ENCODE measurements around the gene SYT9. TPM values are rescaled to one million over a fixed set of nuclear protein-coding genes. Genes with fewer than 3 reads are reported as not detected.

The SYT9 gene
- total and polyA plus RNA-seq, 2 of the 4 experiments (the other 2 are of a cell fraction) = not detected

- Histone ChIP-seq H2BK20ac (ENCODE audit: low read depth, low read length) (no peak overlapping the region), H3K9me3 (ENCODE audit: control insufficient read depth, insufficient read depth, low read length) (no peaks in the 10 kb centered on the region), H2AK5ac (ENCODE audit: low read depth, low read length) (no peak overlapping the region), H3K4ac (ENCODE audit: low read depth, low read length) (no peak overlapping the region), H3K9me1 (ENCODE audit: insufficient read depth, low read length) (no peaks in the 10 kb centered on the region), H4K91ac (ENCODE audit: insufficient read depth, low read depth, low read length) (no peak overlapping the region), H3K18ac (ENCODE audit: low read depth, low read length) (no peak overlapping the region), H2AFZ (replicated peaks; ENCODE audit: low read length, poor library complexity) (no peak overlapping the region), H2BK15ac (ENCODE audit: low read depth, low read length) (no peak overlapping the region), H2AK9ac (replicated peaks; ENCODE audit: low read depth, low read length, poor library complexity) (no peak overlapping the region), H3K14ac (replicated peaks; ENCODE audit: low read depth, low read length) (no peak overlapping the region), H3K23ac (ENCODE audit: low read depth, low read length) (no peak overlapping the region), H3K4me2 (ENCODE audit: low read depth, low read length) (no peak overlapping the region), H3K4me1 (ENCODE audit: control insufficient read depth, insufficient read depth, low read length) (no peaks in the 10 kb centered on the region), H3K4me3 (ENCODE audit: insufficient read depth, low read depth, low read length) (no peak overlapping the region), H2BK5ac (ENCODE audit: low read depth, low read length, poor library complexity, severe bottlenecking) (no peak overlapping the region), H4K5ac (ENCODE audit: low read depth, low read length) (no peak overlapping the region), H3K27ac (ENCODE audit: insufficient read depth, low read length) (no peak overlapping the region), H3K9ac (ENCODE audit: low read depth, low read length) (no peak overlapping the region), H3K79me1 (ENCODE audit: low read depth in 1 of 2, low read length in 2 of 2) (no peaks in the 10 kb centered on the region), H3K27me3 (ENCODE audit: control insufficient read depth, insufficient read depth, low read length) (no peaks in the 10 kb centered on the region), H4K20me1 (ENCODE audit: insufficient read depth, low read length) (no peaks in the 10 kb centered on the region), H3K56ac (ENCODE audit: extremely low read depth, insufficient read depth, low read length) (no peak overlapping the region), H3K36me3 (ENCODE audit: control insufficient read depth, insufficient read depth, low read length) (no peaks in the 10 kb centered on the region), H4K8ac (ENCODE audit: low read depth in 2 of 2, low read length in 2 of 2) (no peak overlapping the region), H2BK120ac (ENCODE audit: low read depth, low read length) (no peak overlapping the region)
- DNase-seq = no peak
- intact Hi-C loops (cut with micrococcal nuclease) (no loop called here), in situ Hi-C loops (cut with MboI; ENCODE audit: low sequenced_read_pairs) (no loop called here), dilution Hi-C loops (cut with HindIII; ENCODE audit: low sequenced_read_pairs, unreplicated experiment) (no loop called here)
- ATAC-seq (ENCODE audit: low read depth) = no peak
- TF ChIP-seq MAZ (IDR thresholded peaks at IDR 0.05; ENCODE audit: borderline replicate concordance, low read depth, low read length) (no peak), NFE2L2 (IDR thresholded peaks at IDR 0.05; ENCODE audit: low read depth, low read length) (no peak), MXI1 (IDR thresholded peaks at IDR 0.05; ENCODE audit: borderline replicate concordance, low read depth, low read length) (no peak), FOS (IDR thresholded peaks at IDR 0.05; ENCODE audit: low read depth, low read length) (no peak), BHLHE40 (IDR thresholded peaks at IDR 0.05; ENCODE audit: low read depth, low read length) (no peak), RCOR1 (IDR thresholded peaks at IDR 0.05; ENCODE audit: insufficient replicate concordance, low read length) (no peak), RAD21 (IDR thresholded peaks at IDR 0.05; ENCODE audit: low read length) (no peak)
- TF ChIP-seq, protein P1, sequence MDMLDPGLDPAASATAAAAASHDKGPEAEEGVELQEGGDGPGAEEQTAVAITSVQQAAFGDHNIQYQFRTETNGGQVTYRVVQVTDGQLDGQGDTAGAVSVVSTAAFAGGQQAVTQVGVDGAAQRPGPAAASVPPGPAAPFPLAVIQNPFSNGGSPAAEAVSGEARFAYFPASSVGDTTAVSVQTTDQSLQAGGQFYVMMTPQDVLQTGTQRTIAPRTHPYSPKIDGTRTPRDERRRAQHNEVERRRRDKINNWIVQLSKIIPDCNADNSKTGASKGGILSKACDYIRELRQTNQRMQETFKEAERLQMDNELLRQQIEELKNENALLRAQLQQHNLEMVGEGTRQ (IDR thresholded peaks at IDR 0.05; ENCODE audit: low read depth, low read length) = no peak
- TF ChIP-seq, protein P2, sequence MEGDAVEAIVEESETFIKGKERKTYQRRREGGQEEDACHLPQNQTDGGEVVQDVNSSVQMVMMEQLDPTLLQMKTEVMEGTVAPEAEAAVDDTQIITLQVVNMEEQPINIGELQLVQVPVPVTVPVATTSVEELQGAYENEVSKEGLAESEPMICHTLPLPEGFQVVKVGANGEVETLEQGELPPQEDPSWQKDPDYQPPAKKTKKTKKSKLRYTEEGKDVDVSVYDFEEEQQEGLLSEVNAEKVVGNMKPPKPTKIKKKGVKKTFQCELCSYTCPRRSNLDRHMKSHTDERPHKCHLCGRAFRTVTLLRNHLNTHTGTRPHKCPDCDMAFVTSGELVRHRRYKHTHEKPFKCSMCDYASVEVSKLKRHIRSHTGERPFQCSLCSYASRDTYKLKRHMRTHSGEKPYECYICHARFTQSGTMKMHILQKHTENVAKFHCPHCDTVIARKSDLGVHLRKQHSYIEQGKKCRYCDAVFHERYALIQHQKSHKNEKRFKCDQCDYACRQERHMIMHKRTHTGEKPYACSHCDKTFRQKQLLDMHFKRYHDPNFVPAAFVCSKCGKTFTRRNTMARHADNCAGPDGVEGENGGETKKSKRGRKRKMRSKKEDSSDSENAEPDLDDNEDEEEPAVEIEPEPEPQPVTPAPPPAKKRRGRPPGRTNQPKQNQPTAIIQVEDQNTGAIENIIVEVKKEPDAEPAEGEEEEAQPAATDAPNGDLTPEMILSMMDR (conservative IDR thresholded peaks at IDR 0.05; ENCODE audit: low read depth, low read length) = no peak
- no CpG with 5 or more reads among the region's 1 CpG for WGBS, 2 experiments (ENCODE audit: extremely low coverage in 2 of 2, insufficient read length in 1 of 2)
- POLR2A ChIA-PET (ENCODE audit: unreplicated experiment) = no interaction called here
- no TSS peak for BruUV-seq (replicated peaks)
- CTCF ChIA-PET = no interaction called here
Observed at GRCh38 chr11:7268758-7269157, 17.1 kb downstream of the SYT9 start.
